Nephron progenitor cell (in vitro differentiated cells): ENCODE measurements around the gene COPA.
A peak's percentile ranks its signal among the peaks of the same experiment; 100 is the strongest.

Source experiments
- DNase-seq: peaks from one replicate; pipeline ENCODE4 v3.0.0; 2021
- H3K27ac Mint-ChIP-seq: 2 replicates; pipeline ENCODE4 v1.8.0; 2021; ENCODE audit warnings: mild to moderate bottlenecking, moderate library complexity, mixed read lengths
- H3K27me3 Mint-ChIP-seq: 2 replicates; pipeline ENCODE4 v1.8.0; 2021; ENCODE audit warnings: mild to moderate bottlenecking, low read depth, mixed read lengths; ENCODE audit not compliant: poor library complexity
- H3K36me3 Mint-ChIP-seq: 2 replicates; pipeline ENCODE4 v1.8.0; 2021; ENCODE audit warnings: low read depth, mixed read lengths
- H3K4me1 Mint-ChIP-seq: 2 replicates; pipeline ENCODE4 v1.8.0; 2021; ENCODE audit warnings: mixed read lengths
- H3K4me3 Mint-ChIP-seq: 2 replicates; pipeline ENCODE4 v1.8.0; 2021; ENCODE audit warnings: mild to moderate bottlenecking, moderate library complexity, mixed read lengths
- H3K9me3 Mint-ChIP-seq: 2 replicates; pipeline ENCODE4 v1.8.0; 2021; ENCODE audit warnings: mild to moderate bottlenecking, moderate library complexity, mixed read lengths
- TF ChIP-seq, protein P1 (sequence below): fragments of 200-600 bp; sonication (generic); IDR thresholded peaks from 2 replicates; pipeline ENCODE4 v1.5.0; 2021; ENCODE audit warnings: antibody characterized with exemption

The COPA gene

DNA sequence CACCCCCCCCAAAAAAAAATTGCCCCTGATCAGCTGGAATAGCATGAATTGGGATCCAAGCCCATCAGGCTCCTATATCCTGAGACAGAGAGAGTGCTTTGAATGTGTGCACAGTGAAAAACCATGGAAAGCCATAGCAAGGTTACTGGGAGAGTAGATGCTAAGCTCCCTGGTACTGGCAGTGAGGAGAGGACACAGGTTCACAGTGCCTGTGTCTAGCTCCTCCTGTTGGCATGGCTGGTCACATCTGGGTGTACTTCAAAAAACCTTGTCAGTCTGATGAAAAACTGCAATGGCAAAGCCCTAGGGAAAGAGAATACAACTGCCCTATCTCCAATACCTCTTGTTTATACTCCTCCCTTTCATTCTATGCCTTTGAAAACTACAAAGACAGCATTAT is 12.9 kb downstream of the COPA start:
- no peak overlapping the region for H3K4me3 Mint-ChIP-seq
- H3K4me1 Mint-ChIP-seq, result no peaks in the 10 kb centered on the region
- H3K27ac Mint-ChIP-seq, result no peak overlapping the region
- H3K9me3 Mint-ChIP-seq, result no peaks in the 10 kb centered on the region
- H3K36me3 Mint-ChIP-seq, result peaks cover 60% of the 10 kb centered on the region
- no peak for DNase-seq
- no peaks in the 10 kb centered on the region for H3K27me3 Mint-ChIP-seq
- TF ChIP-seq, protein P1, sequence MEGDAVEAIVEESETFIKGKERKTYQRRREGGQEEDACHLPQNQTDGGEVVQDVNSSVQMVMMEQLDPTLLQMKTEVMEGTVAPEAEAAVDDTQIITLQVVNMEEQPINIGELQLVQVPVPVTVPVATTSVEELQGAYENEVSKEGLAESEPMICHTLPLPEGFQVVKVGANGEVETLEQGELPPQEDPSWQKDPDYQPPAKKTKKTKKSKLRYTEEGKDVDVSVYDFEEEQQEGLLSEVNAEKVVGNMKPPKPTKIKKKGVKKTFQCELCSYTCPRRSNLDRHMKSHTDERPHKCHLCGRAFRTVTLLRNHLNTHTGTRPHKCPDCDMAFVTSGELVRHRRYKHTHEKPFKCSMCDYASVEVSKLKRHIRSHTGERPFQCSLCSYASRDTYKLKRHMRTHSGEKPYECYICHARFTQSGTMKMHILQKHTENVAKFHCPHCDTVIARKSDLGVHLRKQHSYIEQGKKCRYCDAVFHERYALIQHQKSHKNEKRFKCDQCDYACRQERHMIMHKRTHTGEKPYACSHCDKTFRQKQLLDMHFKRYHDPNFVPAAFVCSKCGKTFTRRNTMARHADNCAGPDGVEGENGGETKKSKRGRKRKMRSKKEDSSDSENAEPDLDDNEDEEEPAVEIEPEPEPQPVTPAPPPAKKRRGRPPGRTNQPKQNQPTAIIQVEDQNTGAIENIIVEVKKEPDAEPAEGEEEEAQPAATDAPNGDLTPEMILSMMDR, result no peak

DNA sequence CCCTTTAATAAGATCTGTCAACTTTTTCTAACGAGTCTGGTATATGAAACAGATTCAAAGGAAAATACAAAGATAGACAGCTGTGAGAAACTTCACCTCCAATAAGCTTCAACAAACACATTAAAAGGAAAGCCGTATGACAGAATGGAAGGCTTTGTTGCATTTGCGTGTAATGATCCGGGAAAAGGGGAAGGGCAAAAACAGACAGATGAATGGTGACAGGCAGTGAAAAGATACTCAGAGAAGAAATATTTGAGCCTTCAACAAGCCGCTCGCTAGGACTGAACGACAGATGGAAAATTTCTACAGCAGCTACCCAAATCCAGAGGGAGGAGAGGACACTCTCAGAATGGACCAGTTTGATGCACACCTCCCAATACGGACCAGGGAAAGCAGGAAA is 14.9 kb downstream of the COPA start:
- DNase-seq, result no peak
- Mint-ChIP-seq H3K27me3 (no peaks in the 10 kb centered on the region), H3K9me3 (no peaks in the 10 kb centered on the region), H3K4me1 (no peaks in the 10 kb centered on the region), H3K36me3 (peaks cover 64% of the 10 kb centered on the region), H3K27ac (peak overlapping the region; percentile 81), H3K4me3 (no peak overlapping the region)
- TF ChIP-seq, protein P1, result no peak

DNA sequence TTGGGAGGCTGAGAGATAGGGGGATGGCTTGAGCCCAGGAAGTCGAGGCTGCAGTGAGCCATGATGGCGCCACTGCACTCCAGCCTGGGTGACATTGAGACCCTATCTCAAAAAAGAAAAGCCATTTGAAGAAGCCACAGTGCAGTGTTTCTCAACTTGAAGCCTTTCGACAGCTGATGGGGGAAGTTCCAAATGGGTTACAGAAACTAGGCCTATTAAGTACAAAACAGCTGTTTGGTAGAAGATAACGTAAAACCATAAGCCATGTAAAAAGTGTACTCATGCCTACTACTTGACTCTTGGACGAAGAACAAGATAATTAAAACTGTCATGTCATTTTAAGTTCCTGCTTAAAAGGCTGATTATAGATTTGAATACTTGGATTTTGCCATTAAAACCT is 16.6 kb downstream of the COPA start:
- Mint-ChIP-seq H3K4me1 (no peaks in the 10 kb centered on the region), H3K9me3 (no peaks in the 10 kb centered on the region), H3K36me3 (peaks cover 67% of the 10 kb centered on the region), H3K27me3 (no peaks in the 10 kb centered on the region), H3K4me3 (no peak overlapping the region), H3K27ac (no peak overlapping the region)
- TF ChIP-seq, protein P1, result no peak
- no peak for DNase-seq

DNA sequence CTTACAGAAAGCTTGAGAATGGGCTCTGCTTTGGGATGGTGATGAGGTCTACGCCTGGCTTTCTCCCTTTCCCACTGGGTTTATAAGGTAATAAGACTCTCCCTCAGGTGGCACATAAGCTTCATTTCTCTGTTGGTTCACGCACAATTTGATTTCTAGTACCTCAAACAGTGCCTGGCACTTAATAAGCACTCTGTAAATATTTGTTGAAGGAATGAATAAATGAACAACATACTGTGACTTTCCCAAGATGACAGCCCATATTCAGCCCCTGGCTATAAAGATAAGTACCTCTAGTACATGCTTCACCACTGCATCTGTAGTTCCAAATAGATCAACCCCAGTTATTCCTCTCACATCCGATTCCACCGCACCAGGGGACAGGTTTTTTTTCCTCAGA is 17.8 kb downstream of the COPA start:
- no peak for DNase-seq
- TF ChIP-seq, protein P1, result no peak
- no peaks in the 10 kb centered on the region for H3K27me3 Mint-ChIP-seq
- peaks cover 72% of the 10 kb centered on the region for H3K36me3 Mint-ChIP-seq
- H3K27ac Mint-ChIP-seq, result no peak overlapping the region
- H3K4me3 Mint-ChIP-seq, result no peak overlapping the region
- no peaks in the 10 kb centered on the region for H3K4me1 Mint-ChIP-seq
- no peaks in the 10 kb centered on the region for H3K9me3 Mint-ChIP-seq

DNA sequence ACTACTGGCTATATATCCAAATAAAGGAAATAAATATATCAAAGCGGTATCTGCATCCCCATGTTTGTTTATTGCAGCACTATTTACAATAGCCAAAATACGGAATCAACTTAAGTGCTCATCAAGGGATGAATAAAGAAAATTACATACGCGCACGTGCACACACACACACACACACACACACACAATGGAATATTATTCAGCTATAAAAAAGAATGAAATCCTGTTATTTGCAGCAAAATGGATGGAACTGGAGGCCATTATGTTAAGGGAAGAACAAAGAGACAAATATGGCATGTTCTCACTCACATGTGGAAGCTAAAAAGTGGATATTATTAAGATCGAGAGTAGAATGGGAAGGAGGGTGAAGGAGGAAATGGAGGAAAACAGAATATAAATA is 20.2 kb downstream of the COPA start:
- TF ChIP-seq, protein P1, result no peak
- Mint-ChIP-seq H3K27me3 (no peaks in the 10 kb centered on the region), H3K4me3 (no peak overlapping the region), H3K36me3 (peaks cover 78% of the 10 kb centered on the region), H3K4me1 (no peaks in the 10 kb centered on the region), H3K9me3 (peaks cover 2% of the 10 kb centered on the region), H3K27ac (no peak overlapping the region)
- DNase-seq, result no peak

DNA sequence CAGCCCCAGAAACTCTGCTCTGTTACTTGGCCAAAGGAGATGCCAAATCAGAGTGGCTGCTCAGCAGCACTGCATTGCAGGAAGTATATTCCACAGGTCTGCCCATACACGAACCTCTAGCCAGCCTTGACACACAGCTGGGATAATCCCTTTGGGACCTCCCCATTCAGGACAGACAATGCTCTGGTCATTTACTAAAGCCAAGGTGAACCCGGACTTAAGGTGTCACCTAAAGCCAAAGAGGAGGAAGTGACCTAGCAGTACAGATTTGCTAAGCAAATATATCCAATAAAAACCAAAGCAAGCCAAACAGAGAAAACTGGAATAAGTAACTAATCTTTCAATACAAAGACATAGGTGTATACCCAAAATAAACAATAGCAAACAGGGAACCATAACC is 27.7 kb downstream of the COPA start:
- H3K27me3 Mint-ChIP-seq, result no peaks in the 10 kb centered on the region
- no peak overlapping the region for H3K4me3 Mint-ChIP-seq
- TF ChIP-seq, protein P1, result no peak
- H3K36me3 Mint-ChIP-seq, result peaks cover 93% of the 10 kb centered on the region
- no peak for DNase-seq
- no peaks in the 10 kb centered on the region for H3K4me1 Mint-ChIP-seq
- no peak overlapping the region for H3K27ac Mint-ChIP-seq
- peaks cover 27% of the 10 kb centered on the region for H3K9me3 Mint-ChIP-seq
